ENCODE measurements around the gene PSMD6.

DNA sequence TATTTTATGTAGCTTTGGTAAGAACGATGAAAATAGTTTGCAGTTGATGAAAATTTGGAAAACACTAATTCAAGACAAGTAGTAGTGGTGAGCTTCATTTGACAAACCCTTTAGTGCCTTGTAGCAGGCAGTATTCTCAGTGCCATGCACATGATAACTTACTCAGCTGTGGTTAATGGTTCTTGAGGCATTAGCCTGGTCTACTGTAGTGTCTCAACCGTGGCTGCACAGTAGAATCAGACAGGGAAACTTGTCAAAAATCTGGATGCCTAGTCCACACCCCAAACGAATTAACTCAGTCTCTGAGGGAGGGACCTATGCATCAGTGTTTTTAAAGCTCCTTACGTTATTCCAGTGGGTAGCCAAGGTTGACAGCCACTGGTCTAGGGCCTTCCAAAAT, 45.4 kb downstream of the PSMD6 start:
- TF ChIP-seq FOXM1 (IDR thresholded peaks at IDR 0.05; ENCODE audit: low read depth, low read length) (no peak), EP300 (IDR thresholded peaks at IDR 0.05; ENCODE audit: borderline replicate concordance in 1 of 2, control insufficient read depth in 1 of 2, low read depth in 2 of 2, low read length in 2 of 2) (no peak)
- TF ChIP-seq, protein P1, sequence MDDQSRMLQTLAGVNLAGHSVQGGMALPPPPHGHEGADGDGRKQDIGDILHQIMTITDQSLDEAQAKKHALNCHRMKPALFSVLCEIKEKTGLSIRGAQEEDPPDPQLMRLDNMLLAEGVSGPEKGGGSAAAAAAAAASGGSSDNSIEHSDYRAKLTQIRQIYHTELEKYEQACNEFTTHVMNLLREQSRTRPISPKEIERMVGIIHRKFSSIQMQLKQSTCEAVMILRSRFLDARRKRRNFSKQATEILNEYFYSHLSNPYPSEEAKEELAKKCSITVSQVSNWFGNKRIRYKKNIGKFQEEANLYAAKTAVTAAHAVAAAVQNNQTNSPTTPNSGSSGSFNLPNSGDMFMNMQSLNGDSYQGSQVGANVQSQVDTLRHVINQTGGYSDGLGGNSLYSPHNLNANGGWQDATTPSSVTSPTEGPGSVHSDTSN (IDR thresholded peaks at IDR 0.05; ENCODE audit: insufficient replicate concordance, low read depth, low read length) = no peak
